NCI-H2196 treated with DMSO at 0.1 percent for 48 hours (cell line): ENCODE measurements around the gene ZNF287.

Source experiments
- DNase-seq: peaks from one replicate; lab custom pipeline; 2025; ENCODE audit not compliant: unreplicated experiment; lab: John Stamatoyannopoulos, UW

The ZNF287 gene

DNA sequence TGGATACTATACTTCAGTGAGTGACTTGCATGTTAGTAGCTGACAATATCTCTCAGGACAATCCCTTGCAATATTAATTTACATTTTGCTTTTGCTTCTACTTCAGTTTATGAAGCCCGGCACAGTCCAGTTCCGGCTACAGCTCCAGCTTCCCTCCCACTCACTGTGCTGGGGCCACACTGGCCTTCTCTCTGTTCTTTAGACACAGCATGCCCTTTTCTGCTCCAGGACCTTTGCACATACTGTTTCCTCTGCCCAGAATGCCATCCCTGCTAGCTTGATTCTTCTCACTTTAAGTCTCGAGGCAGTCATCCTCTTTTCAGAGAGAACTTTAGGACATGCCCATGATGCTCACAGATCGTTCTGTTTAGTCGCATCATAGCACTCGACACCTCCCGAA lies 51.5 kb downstream of the ZNF287 start:
- no peak for DNase-seq

DNA sequence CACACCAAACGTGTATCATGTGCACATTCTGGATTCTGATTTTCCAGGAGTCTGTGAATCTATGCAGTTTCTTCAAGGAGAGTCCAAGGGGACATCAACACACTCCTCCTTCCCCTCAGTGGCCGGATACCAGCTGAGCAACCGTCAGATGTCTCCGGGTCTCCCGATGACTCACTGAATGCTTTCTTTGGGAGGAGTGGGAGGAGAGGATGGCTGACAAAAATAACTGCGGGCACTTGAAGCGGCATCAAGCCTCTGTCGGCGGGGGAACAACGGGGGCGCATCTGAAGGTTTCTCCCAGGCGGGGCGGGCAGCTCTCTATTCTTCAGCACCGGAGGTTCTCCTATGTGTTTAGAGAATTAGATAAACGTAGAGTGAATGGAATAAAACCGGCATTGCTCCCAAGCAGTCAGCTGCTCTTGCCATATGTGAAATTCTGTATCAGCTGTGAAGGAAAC lies 52.4 kb downstream of the ZNF287 start:
- no peak for DNase-seq

DNA sequence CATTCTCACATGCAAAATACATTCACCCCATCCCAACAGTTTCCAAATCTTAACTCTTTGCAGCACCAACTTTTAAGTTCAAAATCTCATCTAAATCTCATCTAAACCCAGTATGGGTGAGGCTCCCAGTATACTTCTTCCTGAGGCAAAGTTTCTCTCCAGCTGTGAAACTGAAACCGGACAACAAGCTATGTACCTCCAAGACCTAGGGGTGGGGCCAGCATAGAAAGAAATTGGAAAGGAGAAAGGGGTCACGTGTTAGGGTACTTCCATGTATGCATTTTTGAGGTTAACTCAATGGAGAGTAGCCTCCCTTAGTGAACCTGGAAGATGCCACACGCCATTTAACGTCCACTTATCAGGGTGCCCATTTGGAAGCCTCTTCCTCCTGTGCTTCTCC lies 53.1 kb downstream of the ZNF287 start:
- DNase-seq: no peak

DNA sequence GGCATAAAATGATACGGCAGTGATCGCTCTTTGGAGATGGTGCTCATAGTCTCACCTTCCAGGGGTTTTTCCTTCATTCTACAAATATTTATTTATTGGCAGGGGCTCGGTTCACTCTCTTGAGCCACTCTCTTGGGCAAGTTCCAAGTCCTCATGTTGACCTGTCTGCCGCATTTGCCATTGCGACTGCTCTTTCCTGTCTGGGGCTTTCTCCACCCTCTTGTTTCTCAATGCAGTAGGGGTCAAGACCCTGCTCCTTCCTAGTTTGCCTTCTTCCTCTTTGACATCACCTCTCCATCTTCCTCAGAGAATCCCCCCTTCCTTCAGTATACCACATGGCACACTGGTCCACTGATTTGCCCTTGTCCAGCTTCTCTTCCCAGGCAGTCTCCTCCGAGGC lies 55.1 kb downstream of the ZNF287 start:
- DNase-seq: no peak

DNA sequence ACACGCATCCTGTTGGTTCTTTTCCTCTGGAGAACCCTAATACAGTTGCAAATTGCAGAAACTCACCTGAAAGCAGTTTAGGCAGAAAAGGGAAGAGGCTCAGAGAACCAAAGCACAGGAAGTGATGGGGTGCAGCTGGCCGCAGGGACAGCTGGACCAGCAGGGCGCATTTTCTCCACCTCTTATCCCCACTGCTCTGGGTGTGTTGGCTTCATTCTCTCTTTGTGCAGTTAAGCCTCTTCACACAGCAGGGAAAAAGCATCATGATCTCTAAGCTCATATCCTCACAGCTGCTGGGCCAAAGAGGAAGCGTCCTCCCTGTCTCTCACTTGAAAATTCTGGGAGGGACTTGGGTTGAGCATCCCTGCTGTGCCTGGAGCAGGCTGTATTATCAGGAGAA lies 57.0 kb downstream of the ZNF287 start:
- DNase-seq: peak; percentile 16

DNA sequence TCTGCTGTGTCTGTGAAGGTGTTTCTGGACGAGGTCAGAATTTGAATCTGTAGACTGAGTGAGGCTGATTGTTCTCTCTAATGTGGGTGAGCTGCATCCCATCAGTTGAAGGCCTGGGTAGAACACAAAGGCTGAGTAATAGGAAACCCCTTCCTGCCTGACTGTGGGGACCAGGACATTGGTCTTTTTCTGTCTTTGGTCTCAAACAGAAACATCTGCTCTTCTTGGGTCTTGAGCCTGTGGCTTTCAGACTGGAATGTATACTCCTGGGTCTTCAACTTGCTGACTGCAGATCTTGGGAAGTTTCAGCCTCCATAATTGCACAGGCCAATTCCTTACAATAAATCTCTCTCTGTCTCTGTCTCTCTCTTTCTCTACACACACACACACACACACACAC lies 57.4 kb downstream of the ZNF287 start:
- no peak for DNase-seq

DNA sequence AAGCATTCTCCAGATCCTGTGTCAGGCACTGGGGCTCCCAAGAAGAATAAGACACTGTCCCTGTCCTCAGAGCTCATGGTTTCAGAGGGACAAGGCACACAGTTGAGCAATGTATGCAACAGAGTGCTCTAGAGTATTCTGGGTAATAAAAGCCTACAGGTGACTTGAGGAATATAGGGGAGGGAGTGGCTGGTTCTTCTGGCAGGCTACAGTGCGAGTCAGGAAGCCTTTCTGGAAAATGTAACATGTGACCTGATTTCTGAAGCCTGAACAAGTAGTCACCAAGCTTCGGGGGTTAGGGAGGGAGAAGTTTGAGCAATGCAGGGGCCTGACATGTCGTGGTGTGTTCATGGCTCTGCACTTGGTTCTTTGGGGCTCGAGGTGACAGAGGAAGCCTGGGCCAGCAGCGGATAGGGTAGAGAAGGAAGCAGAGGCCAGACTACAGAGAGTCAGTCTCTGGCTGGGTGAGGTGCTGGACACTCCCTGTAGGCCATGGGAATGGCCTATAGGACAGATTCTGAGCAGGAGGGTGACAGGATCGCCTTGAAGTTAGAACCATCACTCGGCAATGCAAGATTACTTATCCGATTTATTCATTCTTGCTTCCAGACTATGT lies 61.0 kb downstream of the ZNF287 start:
- DNase-seq: no peak

DNA sequence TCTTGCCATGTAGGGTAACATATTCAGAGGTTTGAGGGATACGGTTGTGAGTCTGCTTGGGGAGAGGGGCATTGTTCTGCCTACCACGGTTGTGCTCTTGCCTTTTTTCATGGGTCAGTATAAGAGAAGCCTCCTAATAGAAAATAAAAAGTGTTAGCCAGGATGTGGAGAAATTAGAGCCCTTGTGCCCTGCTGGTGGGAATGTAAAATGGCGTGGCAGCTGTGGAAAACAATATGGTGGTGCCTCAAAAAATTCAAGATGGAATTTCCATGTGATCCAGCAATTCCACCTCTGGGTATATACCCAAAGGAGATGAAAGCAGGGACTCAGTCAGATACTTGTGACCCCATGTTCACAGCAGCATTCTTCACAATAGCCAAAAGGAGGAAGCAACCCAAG lies 62.8 kb downstream of the ZNF287 start:
- no peak for DNase-seq

DNA sequence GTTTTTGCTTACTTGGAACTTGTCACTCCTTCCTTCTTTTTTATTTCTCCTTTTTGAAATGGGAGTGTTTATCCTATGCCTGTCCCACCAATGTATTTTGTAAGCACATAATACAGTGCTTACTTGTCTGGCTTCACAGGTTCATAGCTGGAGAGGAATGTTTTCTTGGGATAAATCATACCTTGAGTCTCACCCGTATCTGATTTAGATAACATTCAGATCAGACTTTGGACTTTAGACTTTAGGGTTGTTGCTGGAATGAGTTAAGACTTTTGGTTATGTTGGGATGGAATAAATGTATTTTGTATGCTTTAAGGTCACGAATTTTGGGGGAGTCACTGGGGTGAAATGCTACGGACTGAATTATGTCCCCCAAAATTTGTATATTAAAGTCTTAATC lies 64.0 kb downstream of the ZNF287 start:
- DNase-seq: no peak
